Measurements from ENCODE around the gene FTO.

Gene FTO

DNA sequence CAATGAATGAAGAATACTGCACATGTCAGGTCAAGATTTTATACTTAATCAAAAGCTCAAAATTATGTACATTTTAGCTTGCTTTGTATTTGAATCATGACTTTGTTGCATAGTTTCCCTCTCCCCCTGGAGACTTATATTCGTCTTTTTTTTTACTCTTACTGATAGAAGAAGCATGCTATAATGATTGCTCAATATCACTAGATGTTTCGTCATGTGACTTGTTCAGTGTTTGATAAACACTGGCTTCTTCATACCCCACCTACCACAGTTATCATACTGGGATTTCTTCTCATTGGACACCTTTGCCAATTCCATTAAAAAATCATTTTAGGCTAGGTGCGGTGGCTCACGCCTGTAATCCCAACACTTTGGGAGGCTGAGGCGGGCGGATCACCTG is 148.7 kb downstream of the FTO start:
- intact Hi-C loops (cut with DNase I; ENCODE audit: low total_unique reads) = no loop called here
- no peak overlapping the region for H3K4me3 ChIP-seq
- no peaks in the 10 kb centered on the region for H3K27me3 ChIP-seq
- H3K27ac ChIP-seq = no peak overlapping the region
- TF ChIP-seq, protein P1, sequence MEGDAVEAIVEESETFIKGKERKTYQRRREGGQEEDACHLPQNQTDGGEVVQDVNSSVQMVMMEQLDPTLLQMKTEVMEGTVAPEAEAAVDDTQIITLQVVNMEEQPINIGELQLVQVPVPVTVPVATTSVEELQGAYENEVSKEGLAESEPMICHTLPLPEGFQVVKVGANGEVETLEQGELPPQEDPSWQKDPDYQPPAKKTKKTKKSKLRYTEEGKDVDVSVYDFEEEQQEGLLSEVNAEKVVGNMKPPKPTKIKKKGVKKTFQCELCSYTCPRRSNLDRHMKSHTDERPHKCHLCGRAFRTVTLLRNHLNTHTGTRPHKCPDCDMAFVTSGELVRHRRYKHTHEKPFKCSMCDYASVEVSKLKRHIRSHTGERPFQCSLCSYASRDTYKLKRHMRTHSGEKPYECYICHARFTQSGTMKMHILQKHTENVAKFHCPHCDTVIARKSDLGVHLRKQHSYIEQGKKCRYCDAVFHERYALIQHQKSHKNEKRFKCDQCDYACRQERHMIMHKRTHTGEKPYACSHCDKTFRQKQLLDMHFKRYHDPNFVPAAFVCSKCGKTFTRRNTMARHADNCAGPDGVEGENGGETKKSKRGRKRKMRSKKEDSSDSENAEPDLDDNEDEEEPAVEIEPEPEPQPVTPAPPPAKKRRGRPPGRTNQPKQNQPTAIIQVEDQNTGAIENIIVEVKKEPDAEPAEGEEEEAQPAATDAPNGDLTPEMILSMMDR (IDR thresholded peaks at IDR 0.05) = no peak
- H3K36me3 ChIP-seq = peaks cover 0 to 10% (median 0%) of the 10 kb centered on the region in 3 donors
- no peak for DNase-seq
- no peaks in the 10 kb centered on the region for H3K4me1 ChIP-seq
- no peaks in the 10 kb centered on the region for H3K9me3 ChIP-seq

DNA sequence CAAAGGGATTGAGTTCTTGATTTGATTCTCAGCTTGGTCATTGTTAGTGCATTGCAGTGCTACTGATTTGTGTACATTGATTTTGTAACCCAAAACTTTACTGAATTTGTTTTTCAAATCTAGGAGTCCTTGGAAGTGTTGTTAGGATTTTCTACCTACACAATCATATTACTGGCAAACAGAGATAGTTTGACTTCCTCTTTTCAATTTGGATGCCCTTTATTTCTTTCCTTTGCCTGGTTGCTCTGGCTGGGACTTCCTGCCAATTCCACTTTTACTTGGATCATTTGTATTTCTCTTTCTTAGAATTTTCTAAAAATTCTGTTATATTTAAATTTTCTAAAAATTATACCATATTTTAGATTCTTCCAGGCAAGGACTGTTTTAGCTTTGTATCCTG is 151.1 kb downstream of the FTO start:
- Histone ChIP-seq H3K4me1 (no peaks in the 10 kb centered on the region), H3K27ac (no peak overlapping the region), H3K9me3 (no peaks in the 10 kb centered on the region), H3K27me3 (no peaks in the 10 kb centered on the region), H3K4me3 (no peak overlapping the region), H3K36me3 (no peaks in the 10 kb centered on the region)
- no peak for DNase-seq
- TF ChIP-seq, protein P1 (IDR thresholded peaks at IDR 0.05) = no peak
- intact Hi-C loops (cut with DNase I; ENCODE audit: low total_unique reads) = no loop called here

DNA sequence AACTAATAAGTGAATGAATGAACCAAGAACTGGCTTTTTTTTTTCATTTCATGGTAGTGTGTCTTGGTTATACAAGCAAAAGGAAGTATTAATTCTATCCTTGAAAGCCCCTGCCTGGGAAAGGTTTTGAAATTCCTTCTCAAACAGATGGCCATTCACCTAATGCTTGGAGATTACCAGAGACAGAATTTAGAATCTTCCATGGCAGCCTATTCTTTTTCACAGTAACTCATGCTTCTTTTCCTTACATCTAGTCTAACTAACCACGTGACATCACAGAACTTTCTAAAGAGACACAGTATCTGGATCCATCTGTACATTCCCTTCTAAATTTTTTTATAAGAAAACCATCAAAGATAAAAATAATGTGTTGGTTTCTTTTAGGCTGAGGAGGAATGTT is 151.6 kb downstream of the FTO start:
- Histone ChIP-seq H3K4me3 (no peak overlapping the region), H3K9me3 (no peaks in the 10 kb centered on the region), H3K4me1 (no peaks in the 10 kb centered on the region), H3K36me3 (no peaks in the 10 kb centered on the region), H3K27me3 (no peaks in the 10 kb centered on the region), H3K27ac (no peak overlapping the region)
- intact Hi-C loops (cut with DNase I; ENCODE audit: low total_unique reads) = no loop called here
- no peak for DNase-seq
- TF ChIP-seq, protein P1 (IDR thresholded peaks at IDR 0.05) = no peak

DNA sequence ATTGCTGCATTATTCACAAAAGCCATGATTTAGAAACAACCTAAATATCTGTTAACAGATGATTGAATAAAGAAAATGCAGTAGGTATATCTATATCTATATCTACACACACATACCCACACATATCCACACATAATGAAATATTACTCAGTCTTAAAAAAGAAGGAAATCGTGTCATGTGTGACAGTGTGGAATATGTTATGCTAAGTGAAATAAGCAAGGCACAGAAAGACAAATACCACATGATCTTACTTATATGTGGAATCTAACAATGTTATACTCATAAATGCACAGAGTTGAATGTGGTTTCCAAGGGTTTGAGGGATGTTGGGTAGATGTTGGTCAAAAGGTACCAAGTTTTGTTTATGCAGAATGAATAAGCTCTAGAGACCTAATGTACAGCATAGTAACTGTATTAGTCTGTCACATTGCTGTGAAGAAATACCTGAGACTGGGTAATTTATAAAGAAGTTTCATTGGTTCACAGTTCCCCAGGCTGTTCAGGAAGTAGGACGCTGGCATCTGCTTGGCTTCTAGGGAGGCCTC is 156.1 kb downstream of the FTO start:
- TF ChIP-seq, protein P1 (IDR thresholded peaks at IDR 0.05) = no peak
- no peak for DNase-seq
- H3K27ac ChIP-seq = no peak overlapping the region
- peaks cover 0 to 7% (median 0%) of the 10 kb centered on the region in 4 donors for H3K4me1 ChIP-seq
- H3K27me3 ChIP-seq = no peaks in the 10 kb centered on the region
- H3K9me3 ChIP-seq = no peaks in the 10 kb centered on the region
- H3K36me3 ChIP-seq = peaks cover 5 to 10% (median 9%) of the 10 kb centered on the region in 3 donors
- intact Hi-C loops (cut with DNase I; ENCODE audit: low total_unique reads) = no loop called here
- no peak overlapping the region for H3K4me3 ChIP-seq

DNA sequence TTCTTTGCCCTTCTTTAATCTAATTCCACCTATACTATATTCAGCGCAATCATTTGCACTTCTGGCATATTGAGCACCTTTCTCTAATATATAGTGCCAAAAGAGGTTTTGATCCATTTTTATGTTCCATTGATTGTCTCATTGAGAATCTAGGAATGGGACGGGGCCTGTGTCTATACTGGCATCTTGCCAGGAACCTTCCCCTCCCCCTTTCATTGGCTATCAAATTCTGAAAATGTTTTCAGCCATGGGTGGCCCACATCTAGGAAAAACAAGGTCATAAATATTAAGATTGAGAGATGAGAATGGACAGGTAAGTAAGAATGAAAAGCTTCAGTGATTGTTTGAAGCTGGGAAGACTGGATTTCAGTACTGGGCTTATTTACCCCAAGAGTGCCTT is 159.9 kb downstream of the FTO start:
- TF ChIP-seq, protein P1 (IDR thresholded peaks at IDR 0.05) = no peak
- intact Hi-C loops (cut with DNase I; ENCODE audit: low total_unique reads) = no loop called here
- Histone ChIP-seq H3K9me3 (no peaks in the 10 kb centered on the region), H3K27ac (no peak overlapping the region), H3K4me1 (peaks cover 0 to 9% (median 2%) of the 10 kb centered on the region in 4 donors), H3K36me3 (peaks cover 5 to 10% (median 9%) of the 10 kb centered on the region in 3 donors), H3K4me3 (no peak overlapping the region), H3K27me3 (no peaks in the 10 kb centered on the region)
- no peak for DNase-seq
